MM.1S (cell line): Measurements from ENCODE around the gene VAPA.

ENCODE experiments used
- DNase-seq: peaks from one replicate; pipeline ENCODE4 v3.0.0-alpha.2; 2015
- H2AFZ ChIP-seq: fragments of 300-600 bp; sonication (generic); 2 replicates; pipeline ENCODE4 v1.6.0; 2016; ENCODE audit warnings: antibody characterized with exemption, low read length
- H3F3A ChIP-seq: fragments of 300-600 bp; sonication (generic); 2 replicates; pipeline ENCODE4 v1.6.1; 2016; ENCODE audit warnings: mild to moderate bottlenecking, antibody characterized with exemption, low read length, moderate library complexity, mixed read lengths; ENCODE audit not compliant: insufficient read depth
- H3K27ac ChIP-seq: fragments of 300-600 bp; sonication (generic); 2 replicates; pipeline ENCODE4 v1.5.1; 2016; ENCODE audit warnings: mild to moderate bottlenecking, low read length
- H3K27me3 ChIP-seq: fragments of 300-600 bp; sonication (generic); replicated peaks from 2 replicates; pipeline ENCODE4 v1.6.0; 2016; ENCODE audit warnings: low read length; ENCODE audit not compliant: insufficient read depth
- H3K36me3 ChIP-seq: fragments of 300-600 bp; sonication (generic); replicated peaks from 2 replicates; pipeline ENCODE4 v1.6.1; 2016; ENCODE audit warnings: mild to moderate bottlenecking, low read length, mixed read lengths; ENCODE audit not compliant: insufficient read depth
- H3K4me1 ChIP-seq: fragments of 300-600 bp; sonication (generic); 2 replicates; pipeline ENCODE4 v1.6.1; 2016; ENCODE audit warnings: low read length, mixed read lengths
- H3K4me2 ChIP-seq: fragments of 300-600 bp; sonication (generic); 2 replicates; pipeline ENCODE4 v1.6.0; 2016; ENCODE audit warnings: low read depth, low read length
- H3K4me3 ChIP-seq: fragments of 300-600 bp; sonication (generic); 2 replicates; pipeline ENCODE4 v1.5.1; 2016; ENCODE audit warnings: low read length, mixed read lengths
- H3K79me2 ChIP-seq: fragments of 300-600 bp; sonication (generic); 2 replicates; pipeline ENCODE4 v1.6.1; 2016; ENCODE audit warnings: mixed run types, low read length, mixed read lengths
- H3K9ac ChIP-seq: fragments of 300-600 bp; sonication (generic); 2 replicates; pipeline ENCODE4 v1.6.1; 2016; ENCODE audit warnings: low read length, mixed read lengths
- H3K9me2 ChIP-seq: fragments of 300-600 bp; sonication (generic); replicated peaks from 2 replicates; pipeline ENCODE4 v1.6.1; 2016; ENCODE audit warnings: mild to moderate bottlenecking, low read length, mixed read lengths; ENCODE audit not compliant: insufficient read depth
- H3K9me3 ChIP-seq: fragments of 300-600 bp; sonication (generic); replicated peaks from 2 replicates; pipeline ENCODE4 v1.6.1; 2016; ENCODE audit warnings: mild to moderate bottlenecking, low read length, mixed read lengths; ENCODE audit not compliant: insufficient read depth
- H4K20me1 ChIP-seq: fragments of 300-600 bp; sonication (generic); 2 replicates; pipeline ENCODE4 v1.6.1; 2016; ENCODE audit warnings: mild to moderate bottlenecking, low read length, moderate library complexity, mixed read lengths; ENCODE audit not compliant: insufficient read depth
- CTCF ChIP-seq: fragments of 300-600 bp; sonication (generic); IDR thresholded peaks from 2 replicates; pipeline ENCODE4 v1.5.1; 2016; ENCODE audit warnings: antibody characterized with exemption, low read length, mixed read lengths
- EZH2 ChIP-seq: fragments of 300-600 bp; sonication (generic); optimal IDR thresholded peaks from 2 replicates; pipeline ENCODE3; 2017; ENCODE audit warnings: low read depth, mild to moderate bottlenecking, antibody characterized with exemption, low read length, mixed read lengths
- EZH2phosphoT487 ChIP-seq: fragments of 300-600 bp; sonication (generic); IDR thresholded peaks from 2 replicates; pipeline ENCODE4 v1.6.1; 2018; ENCODE audit warnings: antibody characterized with exemption, low read length

Gene VAPA

GRCh38 chr18:9914584-9915290 is 921 bp downstream of the VAPA start:
- peak overlapping the region; percentile 85 for H3K9ac ChIP-seq
- 0 out of 2 replicates have a peak overlapping the region, but pooled peaks have one; percentile 30 for H2AFZ ChIP-seq
- peaks cover 28% of the 10 kb centered on the region for H3K4me1 ChIP-seq
- TF ChIP-seq EZH2phosphoT487 (no peak), CTCF (no peak), EZH2 (no peak)
- DNase-seq: peak; percentile 83
- H4K20me1 ChIP-seq: peaks cover 46% of the 10 kb centered on the region
- no peaks in the 10 kb centered on the region for H3K9me2 ChIP-seq
- no peaks in the 10 kb centered on the region for H3K36me3 ChIP-seq
- peak overlapping the region; percentile 85 for H3K4me3 ChIP-seq
- H3K27me3 ChIP-seq: no peaks in the 10 kb centered on the region
- peak overlapping the region; percentile 84 for H3K27ac ChIP-seq
- no peaks in the 10 kb centered on the region for H3K9me3 ChIP-seq
- H3K4me2 ChIP-seq: peak overlapping the region; percentile 72
- H3K79me2 ChIP-seq: peaks cover 56% of the 10 kb centered on the region
- peaks cover 9% of the 10 kb centered on the region; the same call in 1 of the 2 replicates for H3F3A ChIP-seq

DNA sequence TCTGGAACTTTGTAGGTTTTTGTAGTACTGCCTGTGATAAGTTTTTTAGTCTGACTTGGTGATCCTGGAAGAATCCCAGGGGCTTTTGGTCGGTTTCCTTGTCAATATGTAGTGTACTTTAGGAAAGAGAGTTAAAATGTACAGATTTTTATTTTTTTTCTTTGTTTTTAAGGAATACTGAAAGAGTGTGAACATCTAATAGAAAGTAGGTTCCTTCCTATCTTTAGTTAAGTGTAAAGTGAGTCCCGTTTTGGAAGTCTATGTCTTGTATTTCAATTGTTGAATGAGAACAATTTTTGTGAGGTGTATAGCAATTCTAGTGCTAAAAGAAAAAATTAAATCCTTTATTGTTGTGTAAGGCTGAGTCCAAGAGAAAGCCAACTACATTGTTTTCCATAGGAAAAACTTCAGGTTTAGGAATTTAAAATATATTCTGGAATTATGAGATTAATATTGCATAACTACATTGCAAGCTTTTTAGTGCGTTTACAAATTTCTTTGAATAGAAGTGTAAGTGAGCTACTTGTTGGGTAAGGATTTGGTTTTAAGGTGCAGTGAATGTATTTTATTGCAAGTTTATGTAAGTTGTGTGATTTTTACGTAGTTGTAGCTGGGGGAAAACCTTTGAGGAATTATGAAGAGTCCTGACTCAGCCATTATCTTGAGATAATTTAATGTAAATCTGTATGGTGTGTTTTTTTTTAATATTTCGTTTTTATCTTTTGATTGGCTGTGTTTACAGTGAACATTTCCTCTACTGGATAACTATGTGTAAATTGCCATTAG is 1.7 kb downstream of the VAPA start:
- no peak for DNase-seq
- no peaks in the 10 kb centered on the region for H3K9me2 ChIP-seq

GRCh38 chr18:9916077-9916639 is 2.3 kb downstream of the VAPA start:
- H3K27ac ChIP-seq: no peak overlapping the region; the same call in 1 of the 2 replicates
- no peaks in the 10 kb centered on the region for H3K9me2 ChIP-seq
- H4K20me1 ChIP-seq: peaks cover 60% of the 10 kb centered on the region
- H3K9me3 ChIP-seq: no peaks in the 10 kb centered on the region
- peak overlapping the region; percentile 85 for H3K4me3 ChIP-seq
- H3K27me3 ChIP-seq: no peaks in the 10 kb centered on the region
- H3K4me2 ChIP-seq: peak overlapping the region; percentile 72
- TF ChIP-seq EZH2 (no peak), EZH2phosphoT487 (no peak), CTCF (no peak)
- H3K36me3 ChIP-seq: no peaks in the 10 kb centered on the region
- peak overlapping the region; percentile 85; the same call in 1 of the 2 replicates for H3K9ac ChIP-seq
- DNase-seq: no peak
- H3K79me2 ChIP-seq: peaks cover 70% of the 10 kb centered on the region
- H3F3A ChIP-seq: peaks cover 9% of the 10 kb centered on the region; the same call in 1 of the 2 replicates
- H3K4me1 ChIP-seq: peaks cover 33% of the 10 kb centered on the region
- no peak overlapping the region for H2AFZ ChIP-seq

More for the DNA sequence above, 1.7 kb downstream of the VAPA start:
- Histone ChIP-seq H3K9me3 (no peaks in the 10 kb centered on the region), H3K4me3 (peak overlapping the region; percentile 85), H4K20me1 (peaks cover 54% of the 10 kb centered on the region), H3K27me3 (no peaks in the 10 kb centered on the region), H3K79me2 (peaks cover 64% of the 10 kb centered on the region), H3K36me3 (no peaks in the 10 kb centered on the region), H3K4me1 (peaks cover 29% of the 10 kb centered on the region), H2AFZ (no peak overlapping the region), H3K27ac (peak overlapping the region; percentile 84), H3K9ac (peak overlapping the region; percentile 85), H3F3A (peaks cover 9% of the 10 kb centered on the region; the same call in 1 of the 2 replicates), H3K4me2 (peak overlapping the region; percentile 72)
- TF ChIP-seq EZH2phosphoT487: no peak
- TF ChIP-seq CTCF: no peak
- no peak for TF ChIP-seq EZH2
